ENCODE results near the gene LOC128125822.
"Not testable (repeated sequence)": the region's sequence is repeated elsewhere in the genome, so short reads cannot be mapped to it uniquely, and the experiment has no call there.

The LOC128125822 gene

GRCh38 chr6:63584566-63584965, 12.3 kb downstream of the LOC128125822 start:
- DNase-seq, result no peak

GRCh38 chr6:63585652-63586051, 13.4 kb downstream of the LOC128125822 start:
- not testable (repeated sequence) for DNase-seq

- no peak for DNase-seq
These were observed 17.7 kb downstream of the LOC128125822 start for GRCh38 chr6:63589952-63590411.

GRCh38 chr6:63592886-63593285, 20.6 kb downstream of the LOC128125822 start:
- no peak for DNase-seq

- DNase-seq, result no peak
These were observed 25.1 kb downstream of the LOC128125822 start for GRCh38 chr6:63597141-63598048.

- DNase-seq, result peak; percentile 35
These were observed 26.1 kb downstream of the LOC128125822 start for GRCh38 chr6:63598049-63599036.

- no peak for DNase-seq
These were observed 27.0 kb downstream of the LOC128125822 start for GRCh38 chr6:63599243-63599642.

- no peak for DNase-seq
These were observed 27.9 kb downstream of the LOC128125822 start for GRCh38 chr6:63600136-63600535.

- DNase-seq, result no peak
These were observed 37.0 kb downstream of the LOC128125822 start for GRCh38 chr6:63609231-63609630.

- DNase-seq, result no peak
These were observed 38.7 kb downstream of the LOC128125822 start for GRCh38 chr6:63610944-63611343.

- no peak for DNase-seq
These were observed 39.3 kb downstream of the LOC128125822 start for GRCh38 chr6:63611560-63611959.

GRCh38 chr6:63615590-63615989, 43.3 kb downstream of the LOC128125822 start:
- no peak for DNase-seq
